ENCODE data around the gene SLC12A9.

GRCh38 chr7:100839361-100839760 is 13.2 kb upstream of the SLC12A9 start:
- no peak for TF ChIP-seq CTCF (conservative IDR thresholded peaks at IDR 0.05; ENCODE audit: low read depth, low read length)
- TF ChIP-seq RFX5 (IDR thresholded peaks at IDR 0.05; ENCODE audit: low read depth, low read length): no peak
- no peak for TF ChIP-seq POLR2A (IDR thresholded peaks at IDR 0.05; ENCODE audit: low read depth, low read length)
- TF ChIP-seq CEBPB (IDR thresholded peaks at IDR 0.05; ENCODE audit: low read depth, low read length): no peak
- no peak for TF ChIP-seq MXI1 (IDR thresholded peaks at IDR 0.05; ENCODE audit: borderline replicate concordance, low read depth, low read length)
- TF ChIP-seq USF2 (IDR thresholded peaks at IDR 0.05; ENCODE audit: low read depth, low read length): no peak
- TF ChIP-seq RAD21 (IDR thresholded peaks at IDR 0.05; ENCODE audit: low read length): no peak
- TF ChIP-seq FOS (IDR thresholded peaks at IDR 0.05; ENCODE audit: low read depth, low read length): no peak
- TF ChIP-seq SMC3 (IDR thresholded peaks at IDR 0.05; ENCODE audit: low read depth, low read length): no peak
- TF ChIP-seq CHD1 (IDR thresholded peaks at IDR 0.05; ENCODE audit: low read depth, low read length): no peak
- TF ChIP-seq ELK1 (IDR thresholded peaks at IDR 0.05; ENCODE audit: borderline replicate concordance, low read depth, low read length): no peak
- no peak for TF ChIP-seq RCOR1 (IDR thresholded peaks at IDR 0.05; ENCODE audit: insufficient replicate concordance, low read length)

Measured in IMR-90 (cell line).